ENCODE results near the gene LY6G5B.

The LY6G5B gene

GRCh38 chr6:31722173-31722572 lies 52.4 kb downstream of the LY6G5B start:
- no peak for DNase-seq (ENCODE audit: low read depth)
- TF ChIP-seq CTCF (IDR thresholded peaks at IDR 0.05; ENCODE audit: insufficient read depth, low read depth, low read length, missing control alignments) = no peak
- no peak overlapping the region for H3K4me3 ChIP-seq (ENCODE audit: low read depth, low read length)
